ENCODE data around the gene DCST1. TPM values are rescaled to one million over a fixed set of nuclear protein-coding genes. Genes with fewer than 3 reads are reported as not detected.
"Not testable (repeated sequence)": the region's sequence is repeated elsewhere in the genome, so short reads cannot be mapped to it uniquely, and the experiment has no call there.

DCST1 gene, protein sequence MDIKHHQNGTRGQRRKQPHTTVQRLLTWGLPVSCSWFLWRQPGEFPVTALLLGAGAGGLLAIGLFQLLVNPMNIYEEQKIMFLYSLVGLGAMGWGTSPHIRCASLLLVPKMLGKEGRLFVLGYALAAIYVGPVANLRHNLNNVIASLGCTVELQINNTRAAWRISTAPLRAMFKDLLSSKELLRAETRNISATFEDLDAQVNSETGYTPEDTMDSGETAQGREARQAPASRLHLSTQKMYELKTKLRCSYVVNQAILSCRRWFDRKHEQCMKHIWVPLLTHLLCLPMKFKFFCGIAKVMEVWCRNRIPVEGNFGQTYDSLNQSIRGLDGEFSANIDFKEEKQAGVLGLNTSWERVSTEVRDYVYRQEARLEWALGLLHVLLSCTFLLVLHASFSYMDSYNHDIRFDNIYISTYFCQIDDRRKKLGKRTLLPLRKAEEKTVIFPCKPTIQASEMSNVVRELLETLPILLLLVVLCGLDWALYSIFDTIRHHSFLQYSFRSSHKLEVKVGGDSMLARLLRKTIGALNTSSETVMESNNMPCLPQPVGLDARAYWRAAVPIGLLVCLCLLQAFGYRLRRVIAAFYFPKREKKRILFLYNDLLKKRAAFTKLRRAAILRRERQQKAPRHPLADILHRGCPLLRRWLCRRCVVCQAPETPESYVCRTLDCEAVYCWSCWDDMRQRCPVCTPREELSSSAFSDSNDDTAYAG
- total RNA-seq, result not detected

DNA sequence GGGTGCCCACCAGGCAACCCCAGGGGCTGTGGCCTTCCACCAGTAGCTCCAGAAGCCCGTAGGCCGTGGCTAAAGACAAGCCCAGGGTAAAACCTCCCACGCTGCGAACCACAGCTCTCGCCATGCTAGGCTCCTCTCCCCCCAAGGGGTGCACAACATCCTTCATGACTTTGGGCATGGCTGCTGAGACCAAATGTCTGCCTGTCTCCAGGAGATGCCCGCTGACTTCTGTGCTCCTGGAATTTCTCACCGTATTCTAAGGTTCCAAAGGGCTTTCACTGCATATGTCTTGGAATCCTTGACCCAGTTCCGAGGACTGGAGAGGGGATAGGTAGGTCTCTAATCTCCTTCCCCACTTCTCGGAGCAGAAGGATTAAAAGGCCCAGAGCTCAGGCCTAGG lies at the start of gene DCST1, which contains the start of gene DCST2:
Gene DCST1 (plus strand): TSS at position 301 of the 400 bp plus-strand sequence. CDS start 213 bp downstream, outside the sequence.
Gene DCST2 (minus strand): TSS at position 258 of the 400 bp plus-strand sequence. CDS start 80 bp downstream, at position 178.
- DNase-seq, result no peak

GRCh38 chr1:154986736-154987135 lies 46.9 kb upstream of the DCST1 start:
- not testable (repeated sequence) for DNase-seq

GRCh38 chr1:154987326-154987725 lies 46.3 kb upstream of the DCST1 start:
- DNase-seq, result no peak

DNA sequence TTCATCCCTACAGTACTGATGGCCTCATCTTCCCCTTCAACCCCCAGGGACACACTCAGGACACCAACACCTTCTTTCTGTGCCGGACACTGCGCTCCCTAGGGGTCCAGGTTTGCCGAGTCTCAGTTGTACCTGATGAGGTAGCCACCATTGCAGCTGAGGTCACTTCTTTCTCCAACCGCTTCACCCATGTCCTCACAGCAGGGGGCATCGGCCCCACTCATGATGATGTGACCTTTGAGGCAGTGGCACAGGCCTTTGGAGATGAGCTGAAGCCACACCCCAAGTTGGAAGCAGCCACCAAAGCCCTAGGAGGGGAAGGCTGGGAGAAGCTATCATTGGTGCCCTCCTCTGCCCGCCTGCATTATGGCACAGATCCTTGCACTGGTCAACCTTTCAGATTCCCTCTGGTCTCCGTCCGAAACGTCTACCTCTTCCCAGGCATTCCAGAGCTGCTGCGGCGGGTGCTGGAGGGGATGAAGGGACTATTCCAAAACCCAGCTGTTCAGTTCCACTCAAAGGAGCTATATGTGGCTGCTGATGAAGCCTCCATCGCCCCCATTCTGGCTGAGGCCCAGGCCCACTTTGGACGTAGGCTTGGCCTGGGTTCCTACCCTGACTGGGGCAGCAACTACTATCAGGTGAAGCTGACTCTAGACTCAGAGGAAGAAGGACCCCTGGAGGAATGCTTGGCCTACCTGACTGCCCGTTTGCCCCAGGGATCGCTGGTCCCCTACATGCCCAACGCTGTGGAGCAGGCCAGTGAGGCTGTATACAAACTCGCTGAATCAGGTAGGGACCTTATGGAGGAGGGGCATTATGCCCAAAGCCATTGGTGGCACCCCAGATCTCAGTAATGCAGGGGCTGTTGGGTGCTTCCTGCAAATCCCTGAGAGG lies 45.3 kb upstream of the DCST1 start:
- no peak for DNase-seq

DNA sequence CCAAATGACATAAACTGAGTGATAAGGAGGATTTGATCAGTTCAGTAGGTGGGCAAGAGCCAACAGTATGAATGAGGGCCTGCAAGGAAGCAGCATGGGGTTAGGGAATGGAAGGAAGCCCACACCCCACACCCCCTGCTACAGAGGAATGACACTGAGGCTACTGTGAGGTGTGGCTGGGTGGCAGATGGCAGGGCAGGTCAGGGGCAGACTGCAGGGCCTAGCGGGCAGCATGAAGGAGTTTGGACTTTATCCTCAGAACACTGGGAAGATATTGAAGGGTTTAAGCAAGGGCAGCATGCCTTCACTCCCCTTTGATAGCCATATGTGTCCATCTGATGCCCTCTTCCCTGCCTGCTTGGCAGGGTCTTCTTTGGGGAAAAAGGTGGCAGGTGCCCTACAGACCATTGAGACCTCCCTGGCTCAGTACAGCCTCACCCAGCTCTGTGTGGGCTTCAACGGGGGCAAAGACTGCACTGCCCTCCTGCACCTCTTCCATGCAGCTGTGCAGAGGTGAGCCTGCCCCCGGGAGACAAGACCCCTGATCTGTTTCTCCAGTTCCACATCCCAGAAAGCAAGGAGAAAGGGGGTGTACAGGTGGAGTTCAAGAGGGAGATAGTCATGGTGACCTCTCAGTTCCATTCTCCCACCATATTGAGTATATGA lies 44.3 kb upstream of the DCST1 start:
- DNase-seq, result no peak

DNA sequence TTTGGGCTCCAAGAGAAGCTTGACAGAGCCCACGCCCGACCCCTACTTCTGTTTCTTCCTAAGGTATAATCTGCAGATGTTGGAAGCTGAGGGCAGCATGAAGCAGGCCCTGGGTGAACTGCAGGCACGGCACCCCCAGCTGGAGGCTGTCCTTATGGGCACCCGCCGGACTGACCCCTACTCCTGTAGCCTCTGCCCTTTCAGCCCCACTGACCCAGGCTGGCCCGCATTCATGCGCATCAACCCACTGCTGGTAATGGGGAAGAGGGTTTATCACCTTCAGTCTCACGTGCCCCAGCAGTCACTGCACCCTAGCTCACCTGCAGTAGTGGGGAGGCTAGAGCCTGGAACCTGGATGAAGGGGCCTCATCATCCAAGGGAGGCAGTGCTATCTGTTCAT lies 43.3 kb upstream of the DCST1 start:
- DNase-seq, result no peak

GRCh38 chr1:154992721-154993571 lies 40.7 kb upstream of the DCST1 start:
- DNase-seq, result no peak

DNA sequence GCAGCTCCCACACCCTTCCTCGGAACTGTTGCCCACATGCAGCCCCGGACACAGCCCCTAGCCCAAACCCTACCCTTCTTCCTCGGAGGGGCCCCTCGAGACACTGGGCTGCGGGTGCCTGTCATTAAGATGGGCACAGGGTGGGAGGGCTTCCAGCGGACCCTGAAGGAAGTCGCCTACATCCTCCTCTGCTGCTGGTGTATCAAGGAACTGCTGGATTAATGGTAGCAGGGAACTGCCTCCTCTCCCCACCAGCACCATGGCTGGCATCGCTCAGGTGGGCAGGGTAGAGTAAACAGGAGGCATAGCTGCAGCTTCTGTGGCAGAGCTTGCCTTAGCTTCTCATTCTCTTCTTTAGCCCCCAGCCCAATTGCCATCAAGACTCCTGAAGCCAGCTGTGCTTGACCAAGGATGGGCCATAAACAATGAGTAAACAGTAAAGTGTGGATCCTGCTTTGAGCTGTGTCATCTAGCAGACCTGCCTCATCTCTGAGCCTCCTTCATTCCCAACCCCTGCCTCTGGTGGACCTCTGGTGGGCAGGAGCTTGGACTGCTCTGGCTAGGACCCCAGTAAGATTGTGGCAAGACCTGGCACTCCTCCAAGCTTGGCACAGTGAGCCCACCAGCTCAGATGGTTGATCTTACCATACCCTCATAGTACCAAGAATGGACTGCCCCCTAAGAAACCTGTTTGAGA lies 39.9 kb upstream of the DCST1 start, which contains the start of gene LENEP:
Gene LENEP (plus strand): TSS at position 15 of the 697 bp plus-strand sequence. CDS start 22 bp downstream, at position 37.
- DNase-seq, result no peak

- no peak for DNase-seq
These were observed 39.4 kb upstream of the DCST1 start for GRCh38 chr1:154994269-154994587.

DNA sequence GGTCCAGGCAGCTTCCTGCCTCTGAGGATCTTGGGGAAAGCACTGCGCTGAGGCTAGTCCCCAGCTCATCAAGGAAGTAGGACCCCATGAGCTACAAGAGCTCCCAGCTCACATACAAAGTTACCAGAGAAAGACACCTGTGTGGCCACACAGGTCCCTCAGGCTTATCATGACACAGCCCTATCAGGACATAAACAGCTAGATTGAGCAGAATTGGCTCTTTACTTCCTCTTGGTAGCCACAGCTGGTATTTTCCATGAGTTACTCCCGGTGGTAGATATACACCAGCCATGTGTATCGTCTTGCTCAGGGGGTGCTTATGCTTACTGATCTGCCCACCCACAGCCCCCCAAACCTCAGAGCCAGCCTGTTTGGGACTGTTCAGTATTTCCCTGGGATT lies 39.0 kb upstream of the DCST1 start:
- no peak for DNase-seq

- DNase-seq, result not testable (repeated sequence)
These were observed 38.2 kb upstream of the DCST1 start for GRCh38 chr1:154995301-154995983.

DNA sequence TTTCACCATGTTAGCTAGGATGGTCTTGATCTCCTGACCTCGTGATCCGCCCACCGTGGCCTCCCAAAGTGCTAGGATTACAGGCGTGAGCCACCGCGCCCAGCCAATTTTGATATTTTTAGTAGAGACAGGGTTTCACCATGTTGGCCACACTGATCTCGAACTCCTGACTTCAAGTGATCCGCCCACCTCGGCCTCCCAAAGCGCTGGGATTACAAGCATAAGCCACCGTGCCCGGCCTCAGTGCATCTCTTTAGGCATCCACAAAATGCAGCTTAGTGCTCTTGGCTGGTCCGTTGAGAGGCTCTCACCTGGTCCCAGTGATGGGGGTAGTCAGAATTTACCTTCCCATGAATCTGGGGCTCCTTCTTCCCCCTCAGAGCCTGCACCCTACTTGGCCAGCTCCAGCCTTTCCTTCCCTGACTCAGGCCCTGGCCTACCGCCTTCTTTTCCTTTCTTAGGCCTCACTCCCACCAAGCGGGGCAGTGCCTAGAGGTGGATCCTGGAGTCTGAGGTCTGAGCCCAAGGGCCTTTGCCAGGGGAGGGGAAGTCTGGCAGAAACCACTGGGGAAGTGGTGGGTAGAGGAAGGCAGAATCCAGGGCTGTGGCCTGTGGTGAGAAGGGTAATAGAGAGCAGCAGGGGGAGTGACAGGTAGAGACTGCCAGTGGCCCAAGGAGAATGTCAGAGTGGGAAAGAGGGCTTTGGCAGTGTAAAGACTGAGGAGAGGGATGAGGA lies 36.5 kb upstream of the DCST1 start:
- DNase-seq, result no peak

DNA sequence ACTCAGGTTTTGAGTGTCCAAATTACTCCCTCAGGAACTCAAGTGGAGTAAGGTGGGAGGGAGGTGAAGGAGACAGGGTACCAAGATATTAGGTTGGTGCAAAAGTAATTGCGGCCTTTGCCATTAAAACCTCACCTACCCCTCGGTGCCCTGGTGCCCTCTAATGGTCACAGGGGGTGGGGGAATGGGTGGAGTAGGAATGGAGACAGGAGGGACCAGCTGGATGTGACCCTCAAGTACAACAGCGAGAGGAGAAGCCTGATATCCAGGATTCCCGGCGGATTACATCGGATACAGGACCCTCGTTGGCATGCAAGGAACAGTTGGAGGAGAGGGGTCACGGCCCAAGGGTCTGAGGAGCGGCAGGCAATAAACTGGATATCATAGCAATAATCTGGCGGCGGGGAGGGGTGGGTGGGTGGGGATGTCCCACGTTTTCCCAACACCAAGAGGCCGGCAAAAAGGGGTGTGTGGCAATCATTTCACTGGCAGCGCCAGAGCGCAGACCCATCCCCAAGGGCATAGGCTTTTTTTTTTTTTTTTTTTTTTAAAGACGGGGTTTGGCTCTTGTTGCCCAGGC lies 35.3 kb upstream of the DCST1 start:
- no peak for DNase-seq

DNA sequence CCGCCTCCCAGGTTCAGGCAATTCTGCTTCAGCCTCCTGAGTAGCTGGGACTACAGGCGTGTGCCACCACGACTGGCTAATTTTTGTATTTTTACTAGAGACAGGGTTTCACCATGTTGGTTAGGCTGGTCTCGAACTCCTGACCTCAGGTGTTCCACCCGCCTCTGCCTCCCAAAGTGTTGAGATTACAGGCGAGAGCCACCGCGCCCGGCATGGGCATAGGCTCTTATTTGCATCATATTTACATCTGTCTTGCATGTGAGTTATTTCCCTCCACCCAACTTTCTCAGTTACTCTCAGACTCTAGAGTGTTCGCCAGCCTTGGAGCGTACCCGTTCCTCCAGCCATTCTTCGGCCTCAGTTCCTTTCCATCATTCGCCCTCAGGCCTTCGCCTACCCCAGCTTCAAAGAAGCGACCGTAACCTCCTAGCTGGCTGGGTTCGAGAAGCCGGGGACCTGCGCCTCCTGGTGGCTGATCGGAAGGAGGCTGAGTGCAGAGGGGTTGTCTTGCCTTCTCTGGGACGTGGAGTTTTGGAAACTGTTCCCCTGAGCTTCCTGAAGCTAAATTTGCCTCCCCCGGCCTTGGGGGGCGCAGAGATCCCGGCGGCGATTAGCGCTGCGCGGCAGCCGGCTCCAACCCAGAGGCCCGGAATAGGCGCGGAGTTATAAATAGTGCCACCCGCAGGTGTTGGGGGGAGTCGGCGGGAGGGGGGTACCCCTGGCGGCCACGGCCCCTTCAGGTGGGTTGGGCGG lies 34.6 kb upstream of the DCST1 start:
- peak; percentile 39 for DNase-seq

- DNase-seq, result no peak
These were observed 33.8 kb upstream of the DCST1 start for GRCh38 chr1:154999571-155000410.

GRCh38 chr1:155000411-155000725 lies 33.3 kb upstream of the DCST1 start:
- DNase-seq, result no peak

GRCh38 chr1:155000726-155001424 lies 32.7 kb upstream of the DCST1 start:
- peak; percentile 73 for DNase-seq

Measured in effector CD4-positive, alpha-beta T cell (primary cell).